Left ventricle myocardium inferior (tissue), 1 donor: ENCODE data around the gene LRMDA. TPM values are rescaled to one million over a fixed set of nuclear protein-coding genes. Genes with fewer than 3 reads are reported as not detected.
A peak's percentile ranks its signal among the peaks of the same experiment; 100 is the strongest.

Source experiments
- DNase-seq: peaks from one replicate; pipeline ENCODE4 v3.0.0-alpha.2; 2020
- H3K27ac ChIP-seq: fragments of 200-600 bp; replicated peaks from 2 replicates; pipeline ENCODE4 v1.8.0; 2021
- H3K27me3 ChIP-seq: fragments of 200-600 bp; 2 replicates; pipeline ENCODE4 v1.8.0; 2021; ENCODE audit warnings: low read depth
- H3K36me3 ChIP-seq: fragments of 200-600 bp; 2 replicates; pipeline ENCODE4 v1.8.0; 2021
- H3K4me1 ChIP-seq: fragments of 200-600 bp; 2 replicates; pipeline ENCODE4 v1.8.0; 2021
- H3K4me3 ChIP-seq: fragments of 200-600 bp; 2 replicates; pipeline ENCODE4 v1.8.0; 2021; ENCODE audit warnings: mild to moderate bottlenecking, moderate library complexity
- H3K9me3 ChIP-seq: fragments of 200-600 bp; replicated peaks from 2 replicates; pipeline ENCODE4 v1.8.0; 2021
- CTCF ChIP-seq: fragments of 200-600 bp; IDR thresholded peaks from 2 replicates; pipeline ENCODE4 v1.8.0; 2021; ENCODE audit warnings: antibody characterized with exemption, mild to moderate bottlenecking, borderline replicate concordance
- intact Hi-C: fragments of 100-400 bp; cut with micrococcal nuclease; formaldehyde crosslinking; loops from one replicate; pipeline ENCODE4 v1.11.0; 2022
- total RNA-seq: library from RNA; stranded (reverse); fragmentation: NEBNext Ultra II Directional; extraction: Animal tissue kit (Norgen Biotek cat#: 25700); gene quantifications from one replicate; pipeline ENCODE4 v1.2.1, GENCODE V29; 2021
- donor health status: DM: no; HTN: yes; CAD: no; lungs with severe emphysema.

Gene LRMDA
- total RNA-seq, 1 donor from 2014 or later: 18.7 TPM

- Histone ChIP-seq H3K4me1 (peaks cover 33% of the 10 kb centered on the region), H3K27ac (peak overlapping the region; percentile 41), H3K4me3 (no peak overlapping the region), H3K36me3 (no peaks in the 10 kb centered on the region), H3K27me3 (no peaks in the 10 kb centered on the region), H3K9me3 (no peaks in the 10 kb centered on the region)
- intact Hi-C loops: no loop called here
- peak; percentile 70 for TF ChIP-seq CTCF
- DNase-seq: peak; percentile 72
These were observed 872.4 kb downstream of the LRMDA start for GRCh38 chr10:76303682-76304316.

- Histone ChIP-seq H3K27ac (no peak overlapping the region), H3K9me3 (no peaks in the 10 kb centered on the region), H3K36me3 (no peaks in the 10 kb centered on the region), H3K4me3 (no peak overlapping the region), H3K4me1 (peaks cover 54% of the 10 kb centered on the region), H3K27me3 (no peaks in the 10 kb centered on the region)
- TF ChIP-seq CTCF: no peak
- intact Hi-C loops: no loop called here
- DNase-seq: no peak
These were observed 874.6 kb downstream of the LRMDA start for GRCh38 chr10:76305930-76306615.

- H3K4me1 ChIP-seq: peaks cover 55% of the 10 kb centered on the region
- no peak overlapping the region for H3K4me3 ChIP-seq
- no peak overlapping the region for H3K27ac ChIP-seq
- H3K27me3 ChIP-seq: no peaks in the 10 kb centered on the region
- no peak for TF ChIP-seq CTCF
- DNase-seq: no peak
- no peaks in the 10 kb centered on the region for H3K9me3 ChIP-seq
- H3K36me3 ChIP-seq: no peaks in the 10 kb centered on the region
- intact Hi-C loops: no loop called here
These were observed 875.4 kb downstream of the LRMDA start for GRCh38 chr10:76306856-76307255.

- no peak for DNase-seq
- peak overlapping the region; percentile 77 for H3K27ac ChIP-seq
- no peak for TF ChIP-seq CTCF
- H3K27me3 ChIP-seq: no peaks in the 10 kb centered on the region
- H3K36me3 ChIP-seq: no peaks in the 10 kb centered on the region
- peaks cover 42% of the 10 kb centered on the region for H3K4me1 ChIP-seq
- H3K4me3 ChIP-seq: no peak overlapping the region
- intact Hi-C loops: no loop called here
- H3K9me3 ChIP-seq: no peaks in the 10 kb centered on the region
These were observed 877.6 kb downstream of the LRMDA start for GRCh38 chr10:76309070-76309469.

- no peaks in the 10 kb centered on the region for H3K36me3 ChIP-seq
- no peaks in the 10 kb centered on the region for H3K9me3 ChIP-seq
- DNase-seq: no peak
- no peak for TF ChIP-seq CTCF
- H3K27me3 ChIP-seq: no peaks in the 10 kb centered on the region
- H3K4me3 ChIP-seq: no peak overlapping the region
- peaks cover 39% of the 10 kb centered on the region for H3K4me1 ChIP-seq
- peak overlapping the region; percentile 77 for H3K27ac ChIP-seq
- intact Hi-C loops: loop anchor here (10.0 kb wide), 1 partner anchor 235 kb away; no protein-coding TSS in a partner anchor
These were observed 878.5 kb downstream of the LRMDA start for GRCh38 chr10:76309741-76310587.
